NCI-H2107 treated with DMSO at 0.1 percent for 48 hours (cell line): ENCODE measurements around the gene RHD.
"Not testable (repeated sequence)": the region's sequence is repeated elsewhere in the genome, so short reads cannot be mapped to it uniquely, and the experiment has no call there.

Experiments used
- DNase-seq: peaks from one replicate; lab custom pipeline; 2025; ENCODE audit not compliant: unreplicated experiment; lab: John Stamatoyannopoulos, UW

RHD gene

GRCh38 chr1:25347556-25347955 is 75.2 kb downstream of the RHD start:
- no peak for DNase-seq

GRCh38 chr1:25349606-25350005 is 77.3 kb downstream of the RHD start:
- DNase-seq = no peak

- DNase-seq = no peak
These were observed 83.6 kb downstream of the RHD start for GRCh38 chr1:25355841-25356395.

- no peak for DNase-seq
These were observed 84.1 kb downstream of the RHD start for GRCh38 chr1:25356441-25356840.

- DNase-seq = no peak
These were observed 84.5 kb downstream of the RHD start for GRCh38 chr1:25356848-25357247.

- no peak for DNase-seq
These were observed 88.6 kb downstream of the RHD start for GRCh38 chr1:25360596-25361581.

- DNase-seq = no peak
These were observed 89.6 kb downstream of the RHD start for GRCh38 chr1:25361901-25362300.

- not testable (repeated sequence) for DNase-seq
These were observed 90.6 kb downstream of the RHD start for GRCh38 chr1:25362634-25363559.

- no peak for DNase-seq
These were observed 96.9 kb downstream of the RHD start for GRCh38 chr1:25369241-25369640.

- not testable (repeated sequence) for DNase-seq
These were observed 97.5 kb downstream of the RHD start for GRCh38 chr1:25369691-25370271.

- DNase-seq = not testable (repeated sequence)
These were observed 99.4 kb downstream of the RHD start for GRCh38 chr1:25371757-25372156.

GRCh38 chr1:25378367-25378766 is 106.1 kb downstream of the RHD start:
- DNase-seq = not testable (repeated sequence)
